GM06990 (cell line): Measurements from ENCODE around the gene RFX7.
"Not testable (repeated sequence)": the region's sequence is repeated elsewhere in the genome, so short reads cannot be mapped to it uniquely, and the experiment has no call there.

Source experiments
- DNase-seq: peaks from one replicate; pipeline ENCODE4 v3.0.0-alpha.2; 2011; ENCODE audit not compliant: insufficient read length; ENCODE audit errors: extremely low read depth
- H3K27me3 ChIP-seq: replicated peaks from 2 replicates; pipeline ENCODE4 v1.6.0; 2011; ENCODE audit warnings: low read length; ENCODE audit not compliant: control insufficient read depth, insufficient read depth
- H3K36me3 ChIP-seq: 2 replicates; pipeline ENCODE4 v1.5.1; 2011; ENCODE audit warnings: low read length; ENCODE audit not compliant: control insufficient read depth, insufficient read depth
- H3K4me3 ChIP-seq: replicated peaks from 2 replicates; pipeline ENCODE4 v1.5.1; 2011; ENCODE audit warnings: low read depth, mild to moderate bottlenecking, control low read depth, low read length
- CTCF ChIP-seq: IDR thresholded peaks from 2 replicates; pipeline ENCODE4 v1.5.1; 2011; ENCODE audit warnings: low read length, control low read depth, mild to moderate bottlenecking, inconsistent platforms; ENCODE audit not compliant: insufficient read depth, poor library complexity, severe bottlenecking

Gene RFX7

DNA sequence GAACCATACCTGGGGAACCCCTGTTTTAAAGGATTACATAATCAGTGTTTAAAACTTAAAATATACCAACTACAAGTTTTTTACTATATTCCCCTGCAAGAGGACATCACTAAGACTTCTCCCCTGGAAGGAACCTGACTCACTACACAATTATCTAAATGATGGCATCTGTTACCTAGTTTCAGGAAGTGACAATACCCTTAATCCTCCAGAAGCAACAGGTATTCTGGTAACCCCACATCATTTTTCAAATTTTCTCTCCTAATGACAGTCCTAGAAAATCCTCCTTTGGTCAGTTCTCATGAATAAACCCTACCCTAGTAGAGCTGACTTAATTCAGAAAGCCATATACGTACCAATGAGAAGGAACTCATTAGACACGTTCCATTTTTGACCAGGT, 78.4 kb downstream of the RFX7 start:
- TF ChIP-seq CTCF = no peak
- DNase-seq = no peak
- Histone ChIP-seq H3K36me3 (no peaks in the 10 kb centered on the region; the same call in 1 of the 2 replicates), H3K27me3 (no peaks in the 10 kb centered on the region), H3K4me3 (no peak overlapping the region)

GRCh38 chr15:56160966-56161365, 82.7 kb downstream of the RFX7 start:
- no peak for DNase-seq
- Histone ChIP-seq H3K36me3 (no peaks in the 10 kb centered on the region; the same call in 1 of the 2 replicates), H3K4me3 (no peak overlapping the region), H3K27me3 (no peaks in the 10 kb centered on the region)
- no peak for TF ChIP-seq CTCF

DNA sequence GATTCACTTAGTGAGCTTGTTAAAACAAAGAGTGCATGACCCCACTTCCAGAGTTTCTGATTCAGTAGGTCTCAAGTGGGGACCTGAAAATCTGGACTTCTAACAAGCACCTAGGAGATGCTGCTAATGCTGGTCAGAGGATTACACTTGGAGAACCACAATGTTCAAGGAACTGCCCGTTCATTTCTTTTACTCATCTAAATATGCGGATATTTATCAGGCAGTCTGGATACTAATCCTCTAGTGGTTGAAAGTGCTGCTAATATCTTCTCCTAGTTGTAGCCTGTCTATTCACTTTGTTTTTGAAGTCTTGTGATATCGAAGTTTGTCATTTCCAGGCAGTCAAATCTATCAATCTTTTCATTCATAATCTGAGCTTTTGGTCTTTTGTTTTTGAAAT, 86.8 kb downstream of the RFX7 start:
- no peak overlapping the region for H3K4me3 ChIP-seq
- no peak for TF ChIP-seq CTCF
- H3K36me3 ChIP-seq = no peaks in the 10 kb centered on the region; the same call in 1 of the 2 replicates
- no peaks in the 10 kb centered on the region for H3K27me3 ChIP-seq
- DNase-seq = no peak

- not testable (repeated sequence) for DNase-seq, H3K27me3 ChIP-seq, H3K4me3 ChIP-seq, H3K36me3 ChIP-seq
These were observed 88.4 kb downstream of the RFX7 start for GRCh38 chr15:56155278-56155677.

DNA sequence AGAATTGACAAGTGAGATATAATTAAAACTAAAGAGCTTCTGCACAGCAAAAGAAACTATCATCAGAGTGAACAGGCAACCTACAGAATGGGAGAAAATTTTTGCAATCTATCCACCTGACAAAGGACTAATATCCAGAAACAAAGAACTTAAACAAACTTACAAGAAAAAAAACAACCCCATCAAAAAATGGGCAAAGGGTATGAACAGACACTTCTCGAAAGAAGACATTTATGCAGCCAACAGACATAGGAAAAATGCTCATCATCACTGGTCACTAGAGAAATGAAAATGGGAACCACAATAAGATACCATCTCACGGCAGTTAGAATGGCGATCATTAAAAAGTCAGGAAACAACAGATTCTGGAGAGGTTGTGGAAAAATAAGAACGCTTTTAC, 88.9 kb downstream of the RFX7 start:
- not testable (repeated sequence) for DNase-seq, H3K27me3 ChIP-seq, H3K4me3 ChIP-seq, H3K36me3 ChIP-seq

DNA sequence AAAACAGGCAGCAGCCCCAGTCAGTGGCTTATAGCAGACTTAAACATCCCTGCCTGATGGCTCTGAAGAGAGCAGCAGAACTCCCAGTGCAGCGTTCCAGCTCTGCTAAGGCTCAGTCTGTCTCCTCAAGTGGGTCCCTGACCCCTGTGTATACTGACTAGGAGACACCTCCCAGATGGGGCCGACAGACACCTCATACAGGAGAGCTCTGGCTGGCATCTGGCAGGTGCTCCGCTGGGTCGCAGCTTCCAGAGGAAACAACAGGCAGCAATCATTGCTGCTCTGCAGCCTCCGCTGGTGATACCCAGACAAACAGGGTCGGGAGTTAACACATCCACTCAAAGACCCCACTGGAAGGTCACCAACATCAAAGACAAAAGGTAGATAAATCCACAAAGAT, 93.5 kb downstream of the RFX7 start:
- H3K36me3 ChIP-seq = peaks cover 4% of the 10 kb centered on the region; the same call in 1 of the 2 replicates
- no peak overlapping the region for H3K4me3 ChIP-seq
- no peak for DNase-seq
- TF ChIP-seq CTCF = no peak
- H3K27me3 ChIP-seq = no peaks in the 10 kb centered on the region

DNA sequence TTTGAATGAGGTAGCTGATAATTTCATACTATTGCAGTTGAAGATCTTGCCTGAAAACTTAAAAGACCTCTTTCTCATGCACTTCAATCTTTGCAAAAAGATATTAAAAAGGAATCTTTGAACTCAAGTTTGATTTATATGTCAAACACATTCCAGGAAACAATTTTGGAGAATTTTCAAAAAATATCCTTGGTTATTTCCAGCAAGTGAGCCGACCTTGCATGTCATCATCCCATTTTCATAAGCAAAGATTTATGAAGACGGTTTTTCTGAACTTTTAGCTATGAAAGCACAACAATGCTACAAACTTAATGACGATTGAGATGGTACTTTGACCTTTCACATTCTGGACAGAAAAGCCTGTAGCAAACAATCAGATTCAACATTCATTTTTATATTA, 95.6 kb downstream of the RFX7 start:
- no peak for TF ChIP-seq CTCF
- Histone ChIP-seq H3K27me3 (no peaks in the 10 kb centered on the region), H3K4me3 (no peak overlapping the region), H3K36me3 (peaks cover 4% of the 10 kb centered on the region; the same call in 1 of the 2 replicates)
- DNase-seq = no peak
